NCI-H128 (cell line): Measurements from ENCODE around the gene FIZ1.

ENCODE experiments used
- DNase-seq: peaks from one replicate; lab custom pipeline; 2025; ENCODE audit not compliant: unreplicated experiment; lab: John Stamatoyannopoulos, UW

The FIZ1 gene

DNA sequence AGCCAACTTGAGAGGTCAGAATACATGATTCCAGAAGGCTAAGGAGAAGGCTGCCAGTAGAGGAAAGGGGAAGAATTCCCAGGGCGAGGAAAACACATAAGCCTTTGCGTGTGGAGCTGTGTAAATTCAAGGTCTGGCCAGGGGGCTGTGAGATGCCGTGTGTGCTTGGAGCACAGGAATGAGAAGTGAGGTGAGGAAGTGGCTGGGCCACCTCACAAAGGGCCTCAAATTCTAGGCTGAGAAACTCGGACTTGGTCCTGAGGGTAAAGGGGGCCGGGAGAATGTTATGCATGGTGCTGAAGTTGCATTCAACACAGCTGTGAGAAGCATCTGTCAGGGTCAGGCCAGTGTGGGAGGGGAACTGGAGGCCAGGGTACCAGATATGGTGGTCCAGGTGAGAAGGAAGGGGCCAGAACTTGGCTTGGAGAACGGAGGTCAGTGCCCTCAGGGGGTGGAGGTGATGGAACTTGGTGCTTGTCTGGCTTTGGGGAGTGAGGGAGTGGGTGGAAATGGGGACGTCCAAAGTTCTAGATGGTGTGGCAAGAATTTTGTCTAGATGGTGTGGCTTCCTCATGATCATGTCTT lies 36.6 kb upstream of the FIZ1 start:
- no peak for DNase-seq

DNA sequence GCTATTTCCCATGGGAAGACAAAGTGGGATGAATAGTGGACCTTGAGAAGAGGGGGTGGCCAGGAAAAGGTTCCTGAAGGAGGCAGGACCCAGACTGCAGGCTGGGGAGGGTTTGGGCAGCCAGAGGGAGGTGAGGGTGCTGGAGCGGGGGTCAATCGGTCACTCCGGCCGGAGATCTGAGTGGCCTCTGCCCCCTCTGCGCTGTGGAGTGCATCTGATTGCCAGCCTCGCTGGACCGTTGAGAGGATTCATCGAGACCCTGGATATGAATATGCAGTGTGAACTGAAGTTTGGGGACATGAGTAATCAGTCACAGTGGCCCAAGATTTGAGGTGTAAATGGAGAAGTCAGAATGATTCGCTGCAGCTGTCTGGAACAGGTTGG lies 36.0 kb upstream of the FIZ1 start:
- no peak for DNase-seq

DNA sequence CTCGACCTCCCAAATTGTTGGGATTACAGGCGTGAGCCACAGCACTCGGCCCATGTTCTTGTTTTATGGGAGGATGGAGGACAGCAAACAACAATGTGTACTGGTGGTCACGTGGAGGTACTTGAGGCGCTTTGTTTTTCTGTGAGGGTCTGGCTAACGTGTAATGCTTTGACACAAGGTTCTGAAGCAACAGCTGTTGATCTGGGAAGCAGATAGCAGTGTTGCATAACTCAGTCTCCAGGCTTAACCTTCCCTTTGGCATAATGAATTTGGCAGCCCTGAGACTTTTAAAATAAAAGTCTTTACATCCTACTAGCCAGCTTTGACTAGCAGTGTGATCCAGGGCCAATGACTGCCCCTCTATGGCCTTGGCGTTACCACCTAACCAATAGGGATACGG lies 34.5 kb upstream of the FIZ1 start:
- DNase-seq: no peak

DNA sequence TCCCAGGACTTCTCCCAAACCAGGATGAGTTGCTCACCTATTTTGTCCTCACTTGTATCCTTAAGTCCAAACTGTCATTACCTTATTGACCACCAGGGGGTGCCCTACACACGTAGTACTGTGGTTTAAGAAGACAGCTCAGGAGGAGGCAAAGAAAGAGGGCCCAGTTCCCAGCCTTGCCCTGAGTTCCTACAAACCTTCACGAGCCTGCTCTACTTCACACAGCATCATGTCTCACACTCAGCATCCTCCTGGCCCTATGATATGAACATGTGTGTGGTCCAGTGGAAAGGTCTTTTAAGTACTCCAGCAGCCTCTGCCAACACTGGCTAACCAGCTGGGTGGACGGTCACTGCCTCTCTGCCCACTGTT lies 33.1 kb upstream of the FIZ1 start:
- peak; percentile 85 for DNase-seq

DNA sequence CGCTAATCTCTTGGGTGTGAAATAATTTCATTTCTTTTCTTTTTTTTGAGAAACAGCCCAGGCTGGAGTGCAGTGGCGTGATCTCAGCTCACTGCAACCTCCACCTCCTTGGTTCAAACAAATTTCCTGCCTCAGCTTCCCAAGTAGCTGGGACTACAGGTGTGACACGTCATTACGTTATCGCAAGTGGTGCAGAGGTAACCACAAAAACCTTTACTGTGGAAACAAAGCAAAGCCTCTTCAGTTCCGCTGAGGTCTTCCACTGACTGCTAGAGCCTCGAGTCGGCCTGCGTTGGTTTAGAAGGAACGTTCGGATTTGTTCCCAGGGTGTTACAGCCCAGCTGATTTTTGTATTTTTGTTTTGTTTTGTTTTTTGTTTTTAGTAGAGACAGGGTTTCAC lies 27.0 kb upstream of the FIZ1 start:
- DNase-seq: no peak

DNA sequence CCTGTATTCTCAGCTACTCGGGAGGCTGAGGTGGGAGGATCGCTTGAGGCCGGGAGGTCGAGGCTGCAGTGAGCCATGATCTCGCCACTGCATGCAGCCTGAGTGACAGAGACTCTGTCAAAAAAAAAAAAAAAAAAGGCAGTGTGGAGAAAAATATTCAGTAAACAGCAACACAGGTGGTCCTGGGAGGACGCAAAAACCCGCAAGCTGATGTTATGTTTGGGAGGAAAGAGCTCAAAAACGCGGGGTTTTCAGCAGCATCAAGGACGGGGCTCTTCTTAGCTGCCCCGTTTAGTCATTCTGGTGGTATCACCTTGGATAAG lies 25.6 kb upstream of the FIZ1 start:
- DNase-seq: no peak

DNA sequence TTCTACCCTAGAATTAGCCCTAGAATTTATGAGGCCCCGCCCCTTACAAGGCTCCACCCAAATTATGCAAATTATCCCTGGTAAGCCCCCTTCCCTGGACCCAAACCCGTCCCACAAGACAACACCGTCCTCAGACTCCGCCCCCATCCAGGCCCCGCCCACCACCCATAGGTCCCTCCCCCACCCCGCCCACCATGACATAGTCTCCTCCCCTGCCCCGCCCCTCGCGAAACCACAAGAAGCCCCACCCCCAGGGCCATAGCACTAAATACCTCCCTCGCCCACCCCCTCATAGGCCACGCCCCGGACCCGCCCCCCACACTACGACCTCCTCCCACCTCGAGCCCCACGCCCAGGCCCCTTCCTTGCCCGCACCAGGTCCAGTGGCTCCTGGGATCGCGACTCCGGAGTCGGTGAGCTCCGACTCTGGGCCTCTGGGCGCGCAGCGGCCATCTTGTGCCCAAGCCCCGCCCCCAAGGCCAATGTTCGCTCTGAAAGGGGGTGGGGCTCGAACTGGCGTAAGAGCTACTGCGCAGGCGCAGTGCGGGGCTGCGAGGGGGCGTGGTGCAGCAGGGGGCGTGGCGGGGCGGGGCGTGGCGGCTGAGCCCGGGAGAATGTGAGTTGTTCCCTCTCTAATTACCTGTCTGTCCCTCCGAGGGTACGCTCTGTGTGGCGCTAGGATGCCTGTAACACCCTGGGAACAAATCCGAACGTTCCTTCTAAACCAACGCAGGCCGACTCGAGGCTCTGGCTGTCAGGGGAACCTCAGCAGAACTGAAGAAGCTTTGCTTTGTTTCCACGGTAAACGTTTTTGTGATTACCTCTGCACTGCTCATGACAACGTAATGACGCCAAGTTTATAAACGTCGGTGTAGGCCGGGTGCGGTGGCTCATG lies 25.0 kb upstream of the FIZ1 start, which contains the start of gene ZNF784:
TSS of gene ZNF784 (minus strand) at position 458 of the 895 bp plus-strand sequence. CDS start at position 453, 5 bp downstream.
- DNase-seq: peak; percentile 81

DNA sequence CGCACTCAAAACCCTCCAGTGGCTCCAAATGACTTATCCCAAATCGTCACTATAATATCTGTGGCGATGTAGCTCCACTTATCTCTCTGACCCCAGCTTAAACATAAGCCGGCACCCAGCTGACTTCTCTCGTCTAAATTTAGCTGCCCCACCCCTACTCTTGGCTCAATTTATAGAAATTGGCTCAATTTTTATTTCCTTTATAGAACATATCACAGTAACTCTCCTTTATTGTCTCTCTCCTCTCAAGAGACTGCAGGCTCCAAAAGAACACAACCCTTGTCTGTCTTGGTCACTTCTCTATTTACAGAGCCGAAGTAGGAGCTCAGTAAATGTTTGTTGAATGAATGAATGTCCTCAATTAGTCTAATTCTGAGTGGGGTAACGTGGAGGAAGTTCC lies 24.2 kb upstream of the FIZ1 start:
- no peak for DNase-seq

DNA sequence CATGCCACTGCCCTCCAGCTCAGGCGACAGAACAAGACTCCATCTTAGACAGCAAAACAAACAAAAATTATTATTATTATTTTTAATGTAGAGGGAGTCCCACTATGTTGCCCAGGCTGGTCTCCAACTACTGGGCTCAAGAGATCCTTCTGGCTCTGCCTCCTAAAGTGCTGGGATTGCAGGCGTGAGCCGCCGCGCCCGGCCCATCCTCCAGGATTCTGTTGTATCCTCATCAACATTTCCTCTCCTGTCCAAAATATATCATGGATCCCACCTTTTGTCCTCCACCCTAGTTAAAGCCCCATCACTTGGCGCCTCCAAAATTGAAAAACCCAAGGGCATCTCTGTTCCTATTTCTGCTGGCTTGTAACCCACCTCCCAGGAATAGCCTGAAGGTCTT lies 23.8 kb upstream of the FIZ1 start:
- no peak for DNase-seq

DNA sequence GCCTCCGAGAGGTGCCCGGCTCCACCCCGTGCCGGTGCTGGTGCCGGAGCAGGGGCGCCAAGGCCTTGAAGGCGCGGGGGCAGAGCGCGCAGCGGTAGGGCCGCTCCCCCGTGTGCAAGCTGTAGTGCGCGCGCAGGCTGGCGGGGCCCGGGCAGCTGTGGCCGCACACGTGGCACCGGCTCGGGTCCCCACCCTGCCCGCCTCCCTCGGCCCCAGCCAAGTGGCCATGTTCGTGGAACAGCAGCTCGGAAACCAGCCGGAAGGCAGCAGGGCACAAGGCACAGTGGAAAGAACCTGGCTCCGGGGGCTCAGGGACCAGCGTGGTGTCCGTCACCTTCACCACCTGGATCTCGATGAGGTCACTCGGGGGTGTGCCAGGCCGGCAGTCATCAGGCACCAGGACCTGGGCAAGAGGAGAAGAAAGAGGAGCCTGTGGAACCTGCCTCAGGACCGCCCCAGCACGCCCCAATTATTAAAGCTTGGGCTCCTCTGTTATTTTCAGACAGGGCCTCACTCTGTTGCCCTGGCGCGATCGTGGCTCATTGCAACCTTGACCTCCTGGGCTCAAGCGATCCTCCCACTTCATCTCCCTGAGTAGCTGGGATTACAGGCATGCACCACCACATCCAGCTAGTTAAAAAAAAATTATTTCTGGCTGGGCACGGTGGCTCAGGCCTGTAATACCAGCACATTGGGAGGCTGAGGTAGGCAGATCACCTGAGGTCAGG lies 23.1 kb upstream of the FIZ1 start:
- DNase-seq: no peak

DNA sequence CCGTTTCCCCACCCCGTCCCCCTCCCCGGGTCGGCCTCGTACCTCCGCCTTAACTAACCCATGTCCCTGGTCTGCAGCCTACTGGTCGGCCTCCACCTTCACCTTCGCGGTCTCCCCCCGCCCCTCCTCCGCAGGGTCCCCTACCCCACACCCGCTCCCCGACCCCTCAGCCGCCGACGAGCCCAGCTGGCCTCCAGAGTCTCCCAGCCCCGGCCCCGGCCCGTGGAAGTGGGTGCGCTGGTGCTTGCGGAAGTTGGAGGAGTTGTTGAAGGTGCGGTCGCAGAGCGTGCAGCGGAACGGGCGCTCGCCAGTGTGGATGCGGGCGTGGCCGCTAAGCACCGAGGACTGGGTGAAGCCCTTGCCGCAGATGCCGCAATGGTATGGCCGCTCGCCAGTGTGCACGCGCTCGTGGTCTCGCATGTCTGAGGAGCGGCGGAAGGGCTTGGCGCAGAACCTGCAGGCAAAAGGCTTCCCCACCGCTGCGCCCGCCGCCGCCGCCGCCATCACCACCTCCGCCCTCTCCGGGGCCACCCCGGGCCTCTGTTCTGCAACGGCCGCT lies 22.4 kb upstream of the FIZ1 start:
- no peak for DNase-seq

DNA sequence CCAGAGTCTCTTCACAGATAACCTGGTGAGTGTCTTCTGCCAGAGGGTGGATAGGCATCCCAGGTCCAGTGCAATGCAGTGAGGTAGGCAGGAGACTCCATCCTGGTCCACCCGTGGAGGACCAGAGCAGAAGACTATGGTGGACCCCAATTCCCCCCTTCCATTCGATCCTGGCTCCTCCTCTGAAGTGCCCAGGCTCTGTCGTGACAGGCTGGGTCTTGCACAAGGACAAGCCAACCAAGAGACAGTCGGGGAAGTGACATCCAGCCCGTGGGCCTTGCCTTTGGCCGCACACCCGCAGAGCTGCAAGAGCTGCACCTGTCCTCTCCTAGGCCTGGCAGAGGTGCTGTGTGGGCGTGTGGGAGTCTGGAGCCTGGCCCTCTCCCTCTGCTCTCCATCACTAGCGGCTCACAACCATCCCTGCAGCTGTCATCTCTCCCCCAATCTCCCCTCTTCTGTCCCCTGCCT lies 21.9 kb upstream of the FIZ1 start:
- DNase-seq: no peak

DNA sequence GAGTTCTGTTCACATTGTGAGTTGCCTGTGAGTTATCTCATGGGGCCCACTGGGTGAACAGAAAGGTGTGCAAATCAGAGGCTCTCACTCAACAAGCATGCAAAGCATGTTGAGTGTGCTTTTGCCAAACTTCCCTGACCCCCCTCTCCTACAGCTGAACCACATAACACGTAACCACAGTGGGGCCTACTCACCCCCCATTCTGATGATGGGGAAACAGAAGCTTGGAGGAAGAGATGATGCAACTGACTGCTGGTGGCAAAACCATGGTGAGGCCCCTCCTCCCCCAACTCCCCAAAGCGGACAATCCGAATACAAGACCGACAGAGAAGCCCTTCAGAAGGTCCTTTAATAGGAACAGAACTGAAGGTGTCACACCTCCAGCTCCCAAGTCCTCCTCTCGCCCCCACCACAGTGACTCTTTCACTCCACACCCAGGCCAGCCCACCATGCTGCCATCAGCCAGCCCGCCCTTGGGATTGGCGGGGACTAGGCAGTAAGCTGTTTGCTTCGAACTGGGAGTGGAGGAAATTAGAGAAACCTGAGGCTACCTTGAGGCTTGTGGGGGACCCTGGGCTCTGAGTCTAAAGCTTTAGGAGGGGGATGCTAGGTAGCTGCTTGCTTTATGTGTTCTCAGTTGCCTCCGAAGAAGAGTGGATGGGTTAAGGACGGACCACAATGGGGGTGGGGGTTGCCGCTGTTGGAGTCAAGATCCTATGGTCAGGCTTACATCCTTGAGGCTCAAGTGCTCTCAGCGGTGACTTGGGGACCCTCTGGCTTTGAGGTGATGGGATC lies 21.3 kb upstream of the FIZ1 start:
- DNase-seq: no peak

DNA sequence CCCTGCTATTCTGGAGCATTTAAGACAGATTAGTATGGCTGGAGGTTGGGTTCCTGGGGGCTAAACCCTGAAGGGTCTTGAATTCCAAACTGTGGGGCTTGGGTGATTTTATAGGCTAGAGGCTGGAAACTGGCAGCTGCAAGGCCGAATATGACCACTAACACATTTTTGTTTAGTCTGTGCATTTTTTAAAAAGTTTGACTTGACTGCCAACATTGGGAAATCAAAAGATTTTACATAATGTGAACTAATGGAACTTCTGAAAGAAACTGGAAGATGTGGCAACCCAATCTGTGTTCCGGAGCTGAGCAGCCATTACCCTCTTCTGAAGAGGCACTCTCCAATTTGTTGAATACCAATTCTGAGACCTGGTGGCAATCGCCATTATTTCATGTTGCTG lies 20.0 kb upstream of the FIZ1 start:
- DNase-seq: no peak

DNA sequence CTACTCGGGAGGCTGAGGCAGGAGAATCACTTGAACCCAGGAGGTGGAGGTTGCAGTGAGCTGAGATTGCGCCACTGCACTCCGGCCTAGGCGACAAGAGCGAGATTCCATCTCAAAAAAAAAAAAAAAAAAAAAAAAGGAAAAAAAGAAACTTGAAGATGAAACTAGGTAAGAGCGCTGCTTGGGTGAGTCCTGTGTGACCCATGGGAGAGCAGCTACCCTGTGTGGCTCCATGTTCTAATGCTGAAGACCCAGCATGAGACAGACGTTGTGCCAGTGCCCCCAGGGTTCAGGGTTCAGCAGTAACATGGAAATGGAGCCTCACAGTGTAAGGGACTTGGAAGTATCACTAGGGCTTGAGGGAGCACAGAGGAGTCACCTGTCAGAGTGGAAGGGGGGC lies 19.1 kb upstream of the FIZ1 start:
- DNase-seq: no peak

DNA sequence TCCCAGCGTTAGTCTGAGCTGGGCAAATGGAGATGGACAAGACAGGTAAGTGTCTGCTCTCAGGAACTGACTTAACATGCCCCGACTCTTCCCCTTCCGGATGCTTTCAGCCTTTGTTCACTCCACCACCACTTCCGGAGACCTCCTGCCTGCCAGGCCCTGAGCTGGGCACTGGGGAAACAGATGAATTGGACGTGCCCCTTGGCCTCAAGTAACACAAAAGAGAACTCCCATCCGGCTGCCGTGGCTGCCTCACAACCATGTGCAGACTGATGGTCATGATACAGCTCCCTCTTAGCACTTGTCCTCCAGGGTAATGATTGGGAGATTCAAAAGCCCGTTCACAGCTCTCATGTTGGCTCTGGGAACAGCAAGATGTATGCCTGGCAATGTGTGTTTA lies 18.1 kb upstream of the FIZ1 start:
- DNase-seq: no peak

DNA sequence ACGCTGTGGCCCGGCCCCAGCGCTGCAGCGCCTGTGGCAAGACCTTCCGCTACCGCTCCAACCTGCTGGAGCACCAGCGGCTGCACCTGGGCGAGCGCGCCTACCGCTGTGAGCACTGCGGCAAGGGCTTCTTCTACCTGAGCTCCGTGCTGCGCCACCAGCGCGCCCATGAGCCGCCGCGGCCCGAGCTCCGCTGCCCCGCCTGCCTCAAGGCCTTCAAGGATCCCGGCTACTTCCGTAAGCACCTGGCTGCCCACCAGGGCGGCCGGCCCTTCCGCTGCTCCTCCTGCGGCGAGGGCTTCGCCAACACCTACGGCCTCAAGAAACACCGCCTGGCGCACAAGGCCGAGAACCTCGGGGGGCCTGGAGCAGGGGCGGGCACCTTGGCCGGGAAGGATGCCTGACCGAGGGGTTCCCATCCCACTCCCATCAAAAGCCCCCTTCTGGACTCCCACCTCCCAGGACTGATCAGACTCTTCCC lies 17.1 kb upstream of the FIZ1 start:
- DNase-seq: no peak

DNA sequence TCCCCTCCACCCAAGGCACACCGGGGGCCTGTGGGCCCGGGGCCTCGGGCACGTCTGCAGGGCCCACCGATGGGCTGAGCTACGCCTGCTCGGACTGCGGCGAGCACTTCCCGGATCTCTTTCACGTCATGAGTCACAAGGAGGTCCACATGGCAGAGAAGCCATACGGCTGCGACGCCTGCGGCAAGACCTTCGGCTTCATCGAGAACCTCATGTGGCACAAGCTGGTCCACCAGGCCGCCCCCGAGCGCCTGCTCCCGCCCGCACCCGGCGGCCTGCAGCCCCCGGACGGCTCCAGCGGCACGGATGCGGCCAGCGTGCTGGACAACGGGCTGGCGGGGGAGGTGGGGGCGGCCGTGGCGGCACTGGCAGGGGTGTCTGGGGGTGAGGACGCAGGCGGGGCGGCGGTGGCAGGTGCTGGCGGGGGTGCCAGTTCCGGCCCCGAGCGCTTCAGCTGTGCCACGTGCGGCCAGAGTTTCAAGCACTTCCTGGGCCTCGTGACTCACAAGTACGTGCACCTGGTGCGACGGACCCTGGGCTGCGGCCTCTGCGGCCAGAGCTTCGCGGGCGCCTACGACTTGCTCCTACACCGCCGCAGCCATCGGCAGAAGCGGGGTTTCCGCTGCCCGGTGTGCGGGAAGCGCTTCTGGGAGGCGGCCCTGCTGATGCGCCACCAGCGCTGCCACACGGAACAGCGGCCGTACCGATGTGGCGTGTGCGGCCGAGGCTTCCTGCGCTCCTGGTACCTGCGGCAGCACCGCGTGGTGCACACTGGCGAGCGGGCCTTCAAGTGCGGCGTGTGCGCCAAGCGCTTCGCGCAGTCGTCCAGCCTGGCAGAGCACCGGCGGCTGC lies 16.5 kb upstream of the FIZ1 start:
- DNase-seq: no peak

DNA sequence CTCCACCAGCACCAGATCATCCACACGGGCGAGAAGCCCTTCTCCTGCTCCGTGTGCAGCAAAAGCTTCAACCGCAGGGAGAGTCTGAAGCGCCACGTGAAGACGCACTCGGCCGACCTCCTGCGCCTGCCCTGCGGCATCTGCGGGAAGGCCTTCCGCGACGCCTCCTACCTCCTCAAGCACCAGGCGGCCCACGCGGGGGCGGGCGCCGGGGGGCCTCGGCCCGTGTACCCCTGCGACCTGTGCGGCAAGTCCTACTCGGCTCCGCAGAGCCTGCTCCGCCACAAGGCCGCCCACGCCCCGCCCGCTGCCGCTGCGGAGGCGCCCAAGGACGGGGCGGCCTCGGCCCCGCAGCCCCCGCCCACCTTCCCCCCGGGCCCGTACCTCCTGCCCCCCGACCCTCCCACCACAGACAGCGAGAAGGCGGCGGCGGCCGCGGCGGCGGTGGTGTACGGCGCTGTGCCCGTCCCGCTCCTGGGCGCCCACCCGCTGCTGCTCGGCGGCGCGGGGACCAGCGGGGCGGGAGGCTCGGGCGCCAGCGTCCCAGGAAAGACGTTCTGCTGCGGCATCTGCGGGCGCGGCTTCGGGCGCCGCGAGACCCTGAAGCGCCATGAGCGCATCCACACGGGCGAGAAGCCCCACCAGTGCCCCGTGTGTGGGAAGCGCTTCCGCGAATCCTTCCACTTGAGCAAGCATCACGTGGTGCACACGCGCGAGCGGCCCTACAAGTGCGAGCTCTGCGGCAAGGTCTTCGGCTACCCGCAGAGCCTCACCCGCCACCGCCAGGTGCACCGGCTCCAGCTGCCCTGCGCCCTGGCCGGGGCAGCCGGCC lies 15.6 kb upstream of the FIZ1 start:
- no peak for DNase-seq
